ENCODE measurements around the gene DPRX. TPM values are rescaled to one million over a fixed set of nuclear protein-coding genes. Genes with fewer than 3 reads are reported as not detected.

The DPRX gene
- total RNA-seq, 1 experiment from 2014 or later: not detected

GRCh38 chr19:53670345-53670744, 38.5 kb downstream of the DPRX start:
- intact Hi-C loops (cut with micrococcal nuclease; ENCODE audit: unreplicated experiment): no loop called here
- Histone ChIP-seq H3K4me1 (replicated peaks; ENCODE audit: insufficient read depth) (no peaks in the 10 kb centered on the region), H3K9me2 (ENCODE audit: insufficient read depth) (no peaks in the 10 kb centered on the region), H3F3A (ENCODE audit: insufficient read depth, low read depth) (no peaks in the 10 kb centered on the region), H3K36me3 (ENCODE audit: low read depth) (no peaks in the 10 kb centered on the region), H3K27ac (no peak overlapping the region), H3K79me2 (ENCODE audit: low read depth) (no peaks in the 10 kb centered on the region), H4K20me1 (ENCODE audit: insufficient read depth) (no peaks in the 10 kb centered on the region), H3K27me3 (ENCODE audit: insufficient read depth, low read depth) (peaks cover 15% of the 10 kb centered on the region; the same call in 1 of the 2 replicates), H3K4me2 (no peak overlapping the region), H3K4me3 (no peak overlapping the region), H2AFZ (no peak overlapping the region), H3K9me3 (ENCODE audit: insufficient read depth, low read depth) (no peaks in the 10 kb centered on the region)
- DNase-seq: no peak
- POLR2A ChIA-PET (ENCODE audit: unreplicated experiment): no interaction called here
- BruUV-seq (replicated peaks): no TSS peak
- CTCF ChIA-PET: no interaction called here
- TF ChIP-seq EZH2 (IDR thresholded peaks at IDR 0.05; ENCODE audit: low read depth) (no peak), CTCF (conservative IDR thresholded peaks at IDR 0.05) (no peak)

- Histone ChIP-seq H3K27me3 (ENCODE audit: insufficient read depth, low read depth) (peaks cover 20% of the 10 kb centered on the region), H4K20me1 (ENCODE audit: insufficient read depth) (no peaks in the 10 kb centered on the region), H3K9me3 (ENCODE audit: insufficient read depth, low read depth) (no peaks in the 10 kb centered on the region), H3K79me2 (ENCODE audit: low read depth) (no peaks in the 10 kb centered on the region), H3K27ac (no peak overlapping the region), H3K4me2 (no peak overlapping the region), H2AFZ (no peak overlapping the region), H3K4me1 (replicated peaks; ENCODE audit: insufficient read depth) (no peaks in the 10 kb centered on the region), H3K36me3 (ENCODE audit: low read depth) (no peaks in the 10 kb centered on the region), H3K9me2 (ENCODE audit: insufficient read depth) (no peaks in the 10 kb centered on the region), H3F3A (ENCODE audit: insufficient read depth, low read depth) (no peaks in the 10 kb centered on the region), H3K4me3 (no peak overlapping the region)
- CTCF ChIA-PET: no interaction called here
- POLR2A ChIA-PET (ENCODE audit: unreplicated experiment): no interaction called here
- BruUV-seq (replicated peaks): no TSS peak
- intact Hi-C loops (cut with micrococcal nuclease; ENCODE audit: unreplicated experiment): no loop called here
- DNase-seq: no peak
- TF ChIP-seq CTCF (conservative IDR thresholded peaks at IDR 0.05) (no peak), EZH2 (IDR thresholded peaks at IDR 0.05; ENCODE audit: low read depth) (no peak)
Measured at GRCh38 chr19:53671663-53672062, 39.9 kb downstream of the DPRX start.

Small RNA genes lying within 50 kb of the gene (microRNA-seq; reads per million reads assigned to microRNA genes)
- gene MIR1323 (ENCODE audit: borderline number of aligned reads, borderline replicate concordance) (not detected), gene MIR498 (ENCODE audit: borderline number of aligned reads, borderline replicate concordance) (not detected), gene MIR512-1 (ENCODE audit: borderline number of aligned reads, borderline replicate concordance) (not detected), gene MIR512-2 (ENCODE audit: borderline number of aligned reads, borderline replicate concordance) (not detected), gene MIR515-1 (ENCODE audit: borderline number of aligned reads, borderline replicate concordance) (not detected), gene MIR515-2 (ENCODE audit: borderline number of aligned reads, borderline replicate concordance) (not detected), gene MIR519C (ENCODE audit: borderline number of aligned reads, borderline replicate concordance) (not detected), gene MIR519E (ENCODE audit: borderline number of aligned reads, borderline replicate concordance) (not detected), gene MIR520E (ENCODE audit: borderline number of aligned reads, borderline replicate concordance) (not detected), gene MIR520F (ENCODE audit: borderline number of aligned reads, borderline replicate concordance) (not detected)

Other genes with a start within 250 kb of the DPRX start
- gene ZNF765, start 236.8 kb upstream of the DPRX start, total RNA-seq (2021): 12.1 and 12.5 TPM in 2 replicates
- gene ZNF761, start 200.0 kb upstream of the DPRX start, total RNA-seq (2021): 15.6 and 16.4 TPM in 2 replicates
- gene ZNF813, start 164.3 kb upstream of the DPRX start, total RNA-seq (2021): 6.1 and 6.3 TPM in 2 replicates
- 39.2 and 51.6 TPM in 2 replicates for gene ZNF331, start 93.9 kb upstream of the DPRX start, total RNA-seq (2021)
- 0.20 and 0.37 TPM in 2 replicates for gene NLRP12, start 192.3 kb downstream of the DPRX start, total RNA-seq (2021)
- gene MYADM, start 235.9 kb downstream of the DPRX start, total RNA-seq (2021): 230 and 238 TPM in 2 replicates